ENCODE measurements around the gene MYH10. TPM values are rescaled to one million over a fixed set of nuclear protein-coding genes. Genes with fewer than 3 reads are reported as not detected.

Gene MYH10
- total RNA-seq, 1 donor from 2014 or later = 3.4 TPM

DNA sequence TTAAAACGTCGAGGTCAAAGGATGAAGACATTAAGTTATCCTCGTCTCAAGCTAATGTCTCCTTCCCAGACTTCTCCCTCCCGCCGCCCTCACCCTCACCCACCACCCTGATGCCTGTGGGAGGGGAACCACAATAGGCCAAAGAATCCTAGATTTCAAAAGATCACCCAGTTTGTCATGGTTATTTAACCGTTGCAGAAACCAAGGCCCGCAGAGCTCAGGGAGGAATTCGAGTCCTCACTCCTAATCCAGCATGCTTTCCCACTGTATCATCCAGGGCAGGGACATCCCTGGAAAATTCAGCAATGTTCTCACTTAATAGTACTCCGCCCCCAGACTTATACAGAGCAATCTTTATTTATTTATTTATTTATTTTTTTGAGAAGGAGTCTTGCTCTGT is 41.8 kb upstream of the MYH10 start:
- CTCF ChIA-PET = no interaction called here
- Mint-ChIP-seq H3K36me3 (ENCODE audit: low read depth) (no peaks in the 10 kb centered on the region), H3K9me3 (no peaks in the 10 kb centered on the region), H3K4me3 (no peak overlapping the region), H3K4me1 (no peaks in the 10 kb centered on the region), H3K27me3 (peaks cover 12% of the 10 kb centered on the region), H3K27ac (no peak overlapping the region)
- POLR2A ChIA-PET = no interaction called here
- ATAC-seq (ENCODE audit: low read depth) (no peak), DNase-seq (no peak)
- TF ChIP-seq, protein P1, sequence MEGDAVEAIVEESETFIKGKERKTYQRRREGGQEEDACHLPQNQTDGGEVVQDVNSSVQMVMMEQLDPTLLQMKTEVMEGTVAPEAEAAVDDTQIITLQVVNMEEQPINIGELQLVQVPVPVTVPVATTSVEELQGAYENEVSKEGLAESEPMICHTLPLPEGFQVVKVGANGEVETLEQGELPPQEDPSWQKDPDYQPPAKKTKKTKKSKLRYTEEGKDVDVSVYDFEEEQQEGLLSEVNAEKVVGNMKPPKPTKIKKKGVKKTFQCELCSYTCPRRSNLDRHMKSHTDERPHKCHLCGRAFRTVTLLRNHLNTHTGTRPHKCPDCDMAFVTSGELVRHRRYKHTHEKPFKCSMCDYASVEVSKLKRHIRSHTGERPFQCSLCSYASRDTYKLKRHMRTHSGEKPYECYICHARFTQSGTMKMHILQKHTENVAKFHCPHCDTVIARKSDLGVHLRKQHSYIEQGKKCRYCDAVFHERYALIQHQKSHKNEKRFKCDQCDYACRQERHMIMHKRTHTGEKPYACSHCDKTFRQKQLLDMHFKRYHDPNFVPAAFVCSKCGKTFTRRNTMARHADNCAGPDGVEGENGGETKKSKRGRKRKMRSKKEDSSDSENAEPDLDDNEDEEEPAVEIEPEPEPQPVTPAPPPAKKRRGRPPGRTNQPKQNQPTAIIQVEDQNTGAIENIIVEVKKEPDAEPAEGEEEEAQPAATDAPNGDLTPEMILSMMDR (IDR thresholded peaks at IDR 0.05) = no peak
- intact Hi-C loops (cut with micrococcal nuclease) = no loop called here

DNA sequence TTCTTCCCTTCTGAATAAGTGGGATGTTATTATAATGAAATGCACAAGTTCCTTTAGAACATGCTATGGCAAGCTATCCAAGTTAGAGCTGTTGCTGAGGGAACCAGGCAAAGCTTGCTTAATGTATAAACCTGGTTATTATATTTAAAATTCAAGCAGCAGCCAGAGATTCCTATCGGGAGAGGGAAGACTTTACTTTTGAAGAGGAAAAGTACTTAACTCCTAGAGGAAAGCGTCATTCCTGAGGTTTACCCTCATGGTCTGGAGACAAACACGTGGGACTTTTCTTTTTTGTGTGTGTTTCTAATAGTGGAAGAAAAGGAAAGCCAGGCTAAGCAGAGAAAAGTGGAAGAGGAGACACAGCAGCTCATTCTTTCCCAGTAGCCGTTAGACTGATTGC is 39.9 kb upstream of the MYH10 start:
- Mint-ChIP-seq H3K9me3 (no peaks in the 10 kb centered on the region), H3K27me3 (peaks cover 7% of the 10 kb centered on the region), H3K4me3 (no peak overlapping the region), H3K36me3 (ENCODE audit: low read depth) (no peaks in the 10 kb centered on the region), H3K4me1 (no peaks in the 10 kb centered on the region), H3K27ac (no peak overlapping the region)
- DNase-seq (no peak), ATAC-seq (ENCODE audit: low read depth) (no peak)
- TF ChIP-seq, protein P1 (IDR thresholded peaks at IDR 0.05) = no peak
- ChIA-PET CTCF (no interaction called here), POLR2A (no interaction called here)
- intact Hi-C loops (cut with micrococcal nuclease) = no loop called here

DNA sequence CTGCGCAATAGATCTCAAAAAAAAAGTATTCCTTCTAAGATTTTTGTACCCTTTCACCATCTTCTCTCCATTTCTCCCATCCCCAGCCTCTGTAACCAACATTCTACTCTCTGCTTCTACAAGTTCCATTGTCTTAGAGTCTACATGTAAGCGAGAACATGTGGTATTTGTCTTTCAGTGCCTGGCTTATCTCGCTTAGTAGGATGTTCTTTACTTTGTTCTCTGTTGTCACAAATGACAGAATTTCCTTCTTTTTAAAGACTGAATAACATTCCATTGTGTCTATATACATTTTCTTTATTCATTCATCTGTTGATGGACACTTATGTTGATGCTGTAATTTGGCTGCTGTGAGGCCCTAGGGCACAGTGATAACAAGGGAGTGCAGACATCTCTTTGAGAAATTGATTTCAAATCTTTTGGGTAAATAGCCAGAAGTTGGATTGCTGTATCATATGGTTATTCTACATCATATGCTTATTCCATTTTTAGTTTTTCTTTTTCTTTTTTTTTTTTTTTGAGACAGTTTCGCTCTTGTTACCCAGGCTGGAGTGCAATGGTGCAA is 37.7 kb upstream of the MYH10 start:
- Mint-ChIP-seq H3K9me3 (no peaks in the 10 kb centered on the region), H3K27ac (no peak overlapping the region), H3K27me3 (peaks cover 7% of the 10 kb centered on the region), H3K4me3 (no peak overlapping the region), H3K4me1 (no peaks in the 10 kb centered on the region), H3K36me3 (ENCODE audit: low read depth) (no peaks in the 10 kb centered on the region)
- no peak for DNase-seq
- ChIA-PET POLR2A (no interaction called here), CTCF (no interaction called here)
- no peak for ATAC-seq (ENCODE audit: low read depth)
- intact Hi-C loops (cut with micrococcal nuclease) = no loop called here
- TF ChIP-seq, protein P1 (IDR thresholded peaks at IDR 0.05) = no peak

DNA sequence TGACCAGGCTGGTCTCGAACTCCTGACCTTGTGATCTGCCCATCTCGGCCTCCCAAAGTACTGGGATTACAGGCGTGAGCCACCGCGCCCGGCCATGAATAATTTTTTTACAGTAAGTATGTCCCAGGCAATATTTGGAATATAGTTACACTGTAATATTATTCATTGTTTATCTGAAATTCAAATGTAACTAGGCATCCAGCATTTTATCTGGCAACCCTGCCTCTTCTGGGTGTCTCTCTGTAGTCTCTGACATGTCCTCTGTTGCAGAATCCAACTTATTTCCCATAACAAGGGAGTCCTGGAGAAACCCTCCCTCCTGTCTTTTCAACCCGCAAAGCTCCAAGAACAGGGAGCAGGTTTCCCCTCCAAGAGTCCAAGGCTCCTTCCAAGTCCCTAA is 36.9 kb upstream of the MYH10 start:
- TF ChIP-seq, protein P1 (IDR thresholded peaks at IDR 0.05) = no peak
- Mint-ChIP-seq H3K4me3 (no peak overlapping the region), H3K36me3 (ENCODE audit: low read depth) (no peaks in the 10 kb centered on the region), H3K27ac (no peak overlapping the region), H3K4me1 (no peaks in the 10 kb centered on the region), H3K27me3 (peaks cover 7% of the 10 kb centered on the region), H3K9me3 (no peaks in the 10 kb centered on the region)
- ChIA-PET CTCF (no interaction called here), POLR2A (no interaction called here)
- DNase-seq (no peak), ATAC-seq (ENCODE audit: low read depth) (no peak)
- intact Hi-C loops (cut with micrococcal nuclease) = no loop called here

DNA sequence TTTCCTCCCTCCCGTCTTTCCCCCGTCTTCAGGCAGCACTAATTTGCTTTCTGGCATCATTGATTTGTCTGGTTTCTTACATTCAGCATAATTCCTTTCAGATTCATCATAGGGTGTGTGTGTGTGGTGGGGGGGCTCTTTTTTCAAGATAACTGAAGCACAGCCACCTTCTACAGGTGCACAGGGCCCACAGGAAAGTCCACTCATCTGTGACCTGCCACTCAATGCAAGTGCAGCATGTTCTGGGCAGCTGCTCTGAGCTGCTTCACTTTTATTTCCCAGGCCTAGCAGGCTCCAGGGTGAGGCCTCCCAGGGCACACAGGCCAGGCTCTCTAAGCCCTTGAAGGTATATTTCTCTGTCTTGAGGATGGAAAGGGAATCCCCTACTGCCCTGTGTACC is 35.2 kb upstream of the MYH10 start:
- intact Hi-C loops (cut with micrococcal nuclease) = no loop called here
- TF ChIP-seq, protein P1 (IDR thresholded peaks at IDR 0.05) = no peak
- no peak overlapping the region for H3K4me3 Mint-ChIP-seq
- POLR2A ChIA-PET = no interaction called here
- no peaks in the 10 kb centered on the region for H3K36me3 Mint-ChIP-seq (ENCODE audit: low read depth)
- peaks cover 7% of the 10 kb centered on the region for H3K27me3 Mint-ChIP-seq
- CTCF ChIA-PET = no interaction called here
- ATAC-seq (ENCODE audit: low read depth) (no peak), DNase-seq (no peak)
- H3K9me3 Mint-ChIP-seq = no peaks in the 10 kb centered on the region
- H3K27ac Mint-ChIP-seq = no peak overlapping the region
- H3K4me1 Mint-ChIP-seq = no peaks in the 10 kb centered on the region
